WTC11 (cell line): ENCODE data around the gene PLA2G12A. TPM values are rescaled to one million over a fixed set of nuclear protein-coding genes. Genes with fewer than 3 reads are reported as not detected.

Source experiments
- ATAC-seq: fragments of 200-7000 bp; cut with Tn5 transposase; 2 replicates; pipeline ENCODE4 v1.10.0; 2021; ENCODE audit warnings: mild to moderate bottlenecking, moderate library complexity
- CTCF ChIA-PET: fragments of 300-600 bp; sonication (Branson Sonifier 250); formaldehyde crosslinking; loops from one replicate; lab custom pipeline; 2021; ENCODE audit warnings: antibody characterized with exemption; lab: Charles Lee
- POLR2A ChIA-PET: fragments of 350-600 bp; sonication (Branson Sonifier 250); formaldehyde crosslinking; loops from one replicate; lab custom pipeline; 2021; ENCODE audit warnings: antibody characterized with exemption; lab: Charles Lee
- DNase-seq: peaks from one replicate; pipeline ENCODE4 v3.0.0; 2021; ENCODE audit warnings: low spot score
- H3K27ac Mint-ChIP-seq: 2 replicates; pipeline ENCODE4 v1.8.0; 2021; ENCODE audit warnings: mixed read lengths
- H3K27me3 Mint-ChIP-seq: 2 replicates; pipeline ENCODE4 v1.8.0; 2021; ENCODE audit warnings: low read depth, mild to moderate bottlenecking, moderate library complexity, mixed read lengths
- H3K36me3 Mint-ChIP-seq: 2 replicates; pipeline ENCODE4 v1.8.0; 2021; ENCODE audit warnings: mixed read lengths
- H3K4me1 Mint-ChIP-seq: 2 replicates; pipeline ENCODE4 v1.8.0; 2022; ENCODE audit warnings: mixed read lengths
- H3K4me3 Mint-ChIP-seq: 2 replicates; pipeline ENCODE4 v1.8.0; 2021; ENCODE audit warnings: mild to moderate bottlenecking, moderate library complexity, mixed read lengths
- H3K9me3 Mint-ChIP-seq: 2 replicates; pipeline ENCODE4 v1.8.0; 2021; ENCODE audit warnings: mixed read lengths
- AFF4 ChIP-seq: sonication (generic); formaldehyde crosslinking; IDR thresholded peaks from 2 replicates; pipeline ENCODE4 v1.8.1; 2023; ENCODE audit warnings: mild to moderate bottlenecking, missing genetic modification reagents, borderline replicate concordance
- CTCF ChIP-seq: fragments of 200-600 bp; IDR thresholded peaks from 2 replicates; pipeline ENCODE4 v1.8.0; 2022; ENCODE audit warnings: antibody characterized with exemption
- GTF2I ChIP-seq: fragments of 250-450 bp; sonication (Bioruptor Pico); conservative IDR thresholded peaks from 2 replicates; pipeline ENCODE4 v1.4.0; 2021; ENCODE audit warnings: mild to moderate bottlenecking
- SMAD3 ChIP-seq: sonication (generic); formaldehyde crosslinking; IDR thresholded peaks from 2 replicates; pipeline ENCODE4 v1.8.0; 2022; ENCODE audit warnings: missing genetic modification reagents, mild to moderate bottlenecking, borderline replicate concordance
- SMAD4 ChIP-seq: sonication (generic); formaldehyde crosslinking; IDR thresholded peaks from 2 replicates; pipeline ENCODE4 v1.8.0; 2022; ENCODE audit warnings: mild to moderate bottlenecking, missing genetic modification reagents
- SP1 ChIP-seq: sonication (generic); formaldehyde crosslinking; conservative IDR thresholded peaks from 2 replicates; pipeline ENCODE4 v1.8.1; 2022; ENCODE audit warnings: missing genetic modification reagents
- USF1 ChIP-seq: sonication (generic); formaldehyde crosslinking; IDR thresholded peaks from 2 replicates; pipeline ENCODE4 v1.8.0; 2022; ENCODE audit warnings: mild to moderate bottlenecking, missing genetic modification reagents
- ZNF232 ChIP-seq: sonication (generic); formaldehyde crosslinking; IDR thresholded peaks from 2 replicates; pipeline ENCODE4 v1.8.0; 2022; ENCODE audit warnings: mild to moderate bottlenecking, missing genetic modification reagents
- ZNF396 ChIP-seq: fragments of 250-450 bp; sonication (Bioruptor Pico); IDR thresholded peaks from 2 replicates; pipeline ENCODE4 v1.8.0; 2021; ENCODE audit warnings: mild to moderate bottlenecking, moderate library complexity, borderline replicate concordance
- ZNF416 ChIP-seq: fragments of 250-450 bp; sonication (Bioruptor Pico); IDR thresholded peaks from 2 replicates; pipeline ENCODE4 v1.9.0; 2021; ENCODE audit warnings: mild to moderate bottlenecking, inconsistent platforms
- ZNF512 ChIP-seq: sonication (generic); formaldehyde crosslinking; IDR thresholded peaks from 2 replicates; pipeline ENCODE4 v1.8.1; 2022; ENCODE audit warnings: missing genetic modification reagents, borderline replicate concordance
- total RNA-seq: library from RNA; stranded (reverse); gene quantifications from 3 replicates; pipeline ENCODE4 v1.2.3, GENCODE V29; 2021
- TF ChIP-seq, protein P1 (sequence below): sonication (generic); formaldehyde crosslinking; IDR thresholded peaks from 2 replicates; pipeline ENCODE4 v1.8.0; 2022; ENCODE audit warnings: mild to moderate bottlenecking, missing genetic modification reagents
- TF ChIP-seq, protein P2 (sequence below): fragments of 250-450 bp; sonication (Bioruptor Pico); IDR thresholded peaks from 2 replicates; pipeline ENCODE4 v1.9.0; 2021; ENCODE audit warnings: moderate library complexity, mild to moderate bottlenecking, inconsistent platforms, borderline replicate concordance

Gene PLA2G12A
- total RNA-seq, 1 experiment from 2014 or later, result 47.3 TPM

GRCh38 chr4:109748114-109748513, 18.2 kb upstream of the PLA2G12A start:
- no peak overlapping the region for H3K4me3 Mint-ChIP-seq
- ChIA-PET CTCF (no interaction called here), POLR2A (no interaction called here)
- TF ChIP-seq ZNF512, result no peak
- TF ChIP-seq ZNF232 (CRISPR knock-in tag), result no peak
- TF ChIP-seq SP1 (CRISPR knock-in tag), result no peak
- TF ChIP-seq SMAD3 (CRISPR knock-in tag), result no peak
- no peak for ATAC-seq
- H3K36me3 Mint-ChIP-seq, result no peaks in the 10 kb centered on the region
- no peaks in the 10 kb centered on the region for H3K9me3 Mint-ChIP-seq
- DNase-seq, result no peak
- no peaks in the 10 kb centered on the region for H3K27me3 Mint-ChIP-seq
- 0 out of 2 replicates have a peak, but pooled peaks cover 2% of the 10 kb centered on the region for H3K4me1 Mint-ChIP-seq
- no peak overlapping the region for H3K27ac Mint-ChIP-seq

DNA sequence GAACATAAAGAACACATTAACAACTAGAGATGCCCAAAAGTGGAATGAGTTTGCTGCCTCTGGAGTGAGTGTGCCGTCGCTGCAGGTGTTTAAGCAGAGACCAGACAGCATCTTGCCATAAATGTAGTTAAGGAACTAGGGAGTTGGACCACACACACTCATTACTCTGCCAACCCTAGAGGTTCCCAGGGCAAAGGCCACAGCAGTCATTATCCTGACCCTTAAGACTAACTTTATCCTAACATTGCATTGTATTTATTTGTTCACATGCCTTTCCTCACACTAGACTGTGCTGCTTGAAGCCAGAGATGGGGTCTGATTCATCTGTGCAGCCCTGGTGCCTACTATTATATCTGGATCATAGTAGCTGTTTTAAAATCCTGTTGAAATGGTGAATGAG, 16.9 kb upstream of the PLA2G12A start:
- ATAC-seq, result no peak
- DNase-seq, result no peak
- ChIA-PET POLR2A (no interaction called here), CTCF (no interaction called here)
- no peak overlapping the region for H3K4me3 Mint-ChIP-seq
- H3K27me3 Mint-ChIP-seq, result no peaks in the 10 kb centered on the region
- H3K27ac Mint-ChIP-seq, result no peak overlapping the region
- H3K9me3 Mint-ChIP-seq, result no peaks in the 10 kb centered on the region
- 0 out of 2 replicates have a peak, but pooled peaks cover 2% of the 10 kb centered on the region for H3K4me1 Mint-ChIP-seq
- no peaks in the 10 kb centered on the region for H3K36me3 Mint-ChIP-seq
- TF ChIP-seq, protein P1, sequence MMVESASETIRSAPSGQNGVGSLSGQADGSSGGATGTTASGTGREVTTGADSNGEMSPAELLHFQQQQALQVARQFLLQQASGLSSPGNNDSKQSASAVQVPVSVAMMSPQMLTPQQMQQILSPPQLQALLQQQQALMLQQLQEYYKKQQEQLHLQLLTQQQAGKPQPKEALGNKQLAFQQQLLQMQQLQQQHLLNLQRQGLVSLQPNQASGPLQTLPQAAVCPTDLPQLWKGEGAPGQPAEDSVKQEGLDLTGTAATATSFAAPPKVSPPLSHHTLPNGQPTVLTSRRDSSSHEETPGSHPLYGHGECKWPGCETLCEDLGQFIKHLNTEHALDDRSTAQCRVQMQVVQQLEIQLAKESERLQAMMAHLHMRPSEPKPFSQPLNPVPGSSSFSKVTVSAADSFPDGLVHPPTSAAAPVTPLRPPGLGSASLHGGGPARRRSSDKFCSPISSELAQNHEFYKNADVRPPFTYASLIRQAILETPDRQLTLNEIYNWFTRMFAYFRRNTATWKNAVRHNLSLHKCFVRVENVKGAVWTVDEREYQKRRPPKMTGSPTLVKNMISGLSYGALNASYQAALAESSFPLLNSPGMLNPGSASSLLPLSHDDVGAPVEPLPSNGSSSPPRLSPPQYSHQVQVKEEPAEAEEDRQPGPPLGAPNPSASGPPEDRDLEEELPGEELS (CRISPR knock-in tag), result no peak
- TF ChIP-seq AFF4 (CRISPR knock-in tag), result no peak

DNA sequence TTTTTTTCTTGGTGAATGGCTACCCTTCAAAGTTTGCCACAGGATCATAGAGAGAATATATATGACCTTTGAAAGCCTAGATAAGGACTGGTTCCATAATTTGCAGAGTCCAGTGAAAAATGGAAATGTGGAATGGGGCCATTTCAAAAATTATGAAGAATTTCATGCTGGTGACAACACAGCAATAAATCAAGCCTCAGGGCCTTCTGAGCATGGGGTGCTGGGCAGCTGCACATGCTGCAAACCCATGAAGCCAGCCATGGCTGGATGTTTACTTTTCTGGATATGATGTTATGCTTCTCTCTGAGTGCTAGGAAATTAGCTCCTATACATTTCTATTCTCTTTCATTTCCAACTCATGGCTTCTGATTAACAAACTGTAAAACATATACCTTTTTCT, 16.0 kb upstream of the PLA2G12A start:
- Mint-ChIP-seq H3K36me3 (no peaks in the 10 kb centered on the region), H3K4me1 (0 out of 2 replicates have a peak, but pooled peaks cover 2% of the 10 kb centered on the region), H3K27me3 (no peaks in the 10 kb centered on the region), H3K4me3 (no peak overlapping the region), H3K27ac (no peak overlapping the region), H3K9me3 (no peaks in the 10 kb centered on the region)
- ChIA-PET POLR2A (no interaction called here), CTCF (no interaction called here)
- DNase-seq, result no peak
- ATAC-seq, result no peak
- TF ChIP-seq GTF2I (CRISPR knock-in tag) (no peak), SMAD4 (CRISPR knock-in tag) (no peak), USF1 (CRISPR knock-in tag) (no peak), ZNF512 (no peak), ZNF396 (no peak), AFF4 (CRISPR knock-in tag) (no peak), CTCF (no peak), ZNF416 (CRISPR knock-in tag) (no peak), SP1 (CRISPR knock-in tag) (no peak)
- TF ChIP-seq, protein P2, sequence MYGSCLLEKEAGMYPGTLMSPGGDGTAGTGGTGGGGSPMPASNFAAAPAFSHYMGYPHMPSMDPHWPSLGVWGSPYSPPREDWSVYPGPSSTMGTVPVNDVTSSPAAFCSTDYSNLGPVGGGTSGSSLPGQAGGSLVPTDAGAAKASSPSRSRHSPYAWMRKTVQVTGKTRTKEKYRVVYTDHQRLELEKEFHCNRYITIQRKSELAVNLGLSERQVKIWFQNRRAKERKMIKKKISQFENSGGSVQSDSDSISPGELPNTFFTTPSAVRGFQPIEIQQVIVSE (CRISPR knock-in tag), result no peak
